ENCODE measurements around the gene PTDSS2.

GRCh38 chr11:521177-521688, 71.2 kb downstream of the PTDSS2 start:
- no peak for TF ChIP-seq EP300 (IDR thresholded peaks at IDR 0.05)
- TF ChIP-seq CTCF (IDR thresholded peaks at IDR 0.05): no peak
- no peak for TF ChIP-seq POLR2A (IDR thresholded peaks at IDR 0.05)

All from suprapubic skin (tissue), 3 donors.